HCT116 (cell line): ENCODE results near the gene MTHFD1L. TPM values are rescaled to one million over a fixed set of nuclear protein-coding genes. Genes with fewer than 3 reads are reported as not detected.
A peak's percentile ranks its signal among the peaks of the same experiment; 100 is the strongest.

Source experiments
- ATAC-seq: fragments of 200-7000 bp; cut with Tn5 transposase; 2 replicates; pipeline ENCODE4 v1.9.1; 2020; ENCODE audit warnings: mild to moderate bottlenecking, moderate library complexity
- BruUV-seq: library from RNA; stranded (reverse); fragments of 400-500 nt; replicated peaks from 2 replicates; lab custom pipeline; 2021; lab: Mats Ljungman, UMichigan
- CTCF ChIA-PET: fragments of 300-600 bp; sonication (Branson Sonifier 250); formaldehyde crosslinking; loops from one replicate; lab custom pipeline; 2021; ENCODE audit warnings: antibody characterized with exemption; lab: Charles Lee
- POLR2A ChIA-PET: fragments of 300-600, 350-600 bp; sonication (Branson Sonifier 250); formaldehyde crosslinking; loops from one replicate; lab custom pipeline; 2021; ENCODE audit warnings: antibody characterized with exemption; lab: Charles Lee
- RAD21 ChIA-PET, 2 experiments: fragments of 300-600 bp; sonication (Branson Sonifier 250); formaldehyde crosslinking; loops; one replicate each; lab custom pipeline; 2023; ENCODE audit warnings: low total read pairs in 2 of 2; ENCODE audit not compliant: uncharacterized antibody in 2 of 2, unreplicated experiment in 2 of 2, low non-redundant PET in 1 of 2; lab: Charles Lee
- DNase-seq: peaks from one replicate; pipeline ENCODE4 v3.0.0-alpha.2; 2010; ENCODE audit warnings: low read depth, low spot score
- H2AFZ ChIP-seq: fragments of 200-600 bp; shearing (Covaris generic), sonication (generic); 2 replicates; pipeline ENCODE4 v1.6.1; 2017; ENCODE audit warnings: low read depth, mixed run types, mixed read lengths, antibody characterized with exemption, low read length; ENCODE audit not compliant: poor library complexity, severe bottlenecking
- H3K27ac ChIP-seq: 2 replicates; pipeline ENCODE4 v1.5.1; 2012; ENCODE audit warnings: low read depth, low read length
- H3K27me3 ChIP-seq: fragments of 200-600 bp; sonication (generic); 2 replicates; pipeline ENCODE4 v1.6.1; 2016; ENCODE audit warnings: mixed run types, low read length, mixed read lengths; ENCODE audit not compliant: insufficient read depth
- H3K36me3 ChIP-seq, 2 experiments: fragments of 200-500 bp in 1 of 2; fragments of 200-600 bp in 1 of 2; sonication (Bioruptor generic) in 1 of 2; sonication (generic) in 1 of 2; 2 replicates each; pipeline versions ENCODE4 v1.5.1 to v1.6.1; 2014 to 2016; ENCODE audit warnings: low read length in 2 of 2, inconsistent platforms in 1 of 2, mixed read lengths in 1 of 2, mixed run types in 1 of 2; ENCODE audit not compliant: insufficient read depth in 2 of 2, control insufficient read depth in 1 of 2
- H3K4me1 ChIP-seq, 2 experiments: fragments of 200-600 bp in 1 of 2; sonication (generic) in 1 of 2; 2 replicates each; pipeline versions ENCODE4 v1.5.1 to v1.6.1; 2012 to 2017; ENCODE audit warnings: low read length in 2 of 2, inconsistent platforms in 1 of 2, mild to moderate bottlenecking in 1 of 2, mixed read lengths in 1 of 2, mixed run types in 1 of 2, moderate library complexity in 1 of 2; ENCODE audit not compliant: insufficient read depth in 2 of 2, control insufficient read depth in 1 of 2
- H3K4me2 ChIP-seq: fragments of 200-600 bp; sonication (generic); 2 replicates; pipeline ENCODE4 v1.6.1; 2017; ENCODE audit warnings: mixed run types, low read length, mixed read lengths
- H3K4me3 ChIP-seq, 2 experiments: fragments of 200-600 bp in 1 of 2; sonication (generic) in 1 of 2; replicated peaks in 1 of 2; 2 replicates each; pipeline ENCODE4 v1.5.1; 2011 to 2016; ENCODE audit warnings: low read length in 2 of 2, control low read depth in 1 of 2, low read depth in 1 of 2, mild to moderate bottlenecking in 1 of 2, mixed read lengths in 1 of 2, mixed run types in 1 of 2
- H3K79me2 ChIP-seq: fragments of 200-600 bp; sonication (generic); 2 replicates; pipeline ENCODE4 v1.6.1; 2017; ENCODE audit warnings: mild to moderate bottlenecking, mixed run types, low read length, moderate library complexity, mixed read lengths; ENCODE audit not compliant: insufficient read depth
- H3K9ac ChIP-seq: fragments of 200-600 bp; sonication (generic); 2 replicates; pipeline ENCODE4 v1.6.1; 2016; ENCODE audit warnings: low read length, mixed read lengths
- H3K9me2 ChIP-seq: fragments of 200-600 bp; sonication (generic), shearing (Covaris generic); 2 replicates; pipeline ENCODE4 v1.6.1; 2017; ENCODE audit warnings: mixed run types, mild to moderate bottlenecking, moderate library complexity; ENCODE audit not compliant: insufficient read depth
- H3K9me3 ChIP-seq, 2 experiments: fragments of 200-500 bp in 1 of 2; fragments of 200-600 bp in 1 of 2; sonication (Bioruptor generic) in 1 of 2; sonication (generic) in 1 of 2; 2 replicates each; pipeline ENCODE4 v1.6.1; 2014 to 2017; ENCODE audit warnings: low read length in 2 of 2, mixed read lengths in 2 of 2, inconsistent platforms in 1 of 2, low read depth in 1 of 2, mild to moderate bottlenecking in 1 of 2, mixed run types in 1 of 2, moderate library complexity in 1 of 2; ENCODE audit not compliant: control insufficient read depth in 1 of 2, insufficient read depth in 1 of 2
- H4K20me1 ChIP-seq: fragments of 200-600 bp; sonication (generic), shearing (Covaris generic); 2 replicates; pipeline ENCODE4 v1.6.1; 2017; ENCODE audit warnings: mixed run types, mild to moderate bottlenecking, moderate library complexity; ENCODE audit not compliant: insufficient read depth
- ATF3 ChIP-seq: IDR thresholded peaks from 2 replicates; pipeline ENCODE4 v1.6.1; 2012
- CEBPB ChIP-seq: IDR thresholded peaks from 2 replicates; pipeline ENCODE4 v1.6.1; 2012; ENCODE audit warnings: low read depth
- CTCF ChIP-seq, 3 experiments: fragments of 200-600 bp in 1 of 3; sonication (generic) in 1 of 3; IDR thresholded peaks in 2 of 3; conservative IDR thresholded peaks in 1 of 3; 2 replicates each; pipeline ENCODE4 v1.5.1; 2012 to 2017; ENCODE audit warnings: low read depth in 2 of 3, low read length in 2 of 3, antibody characterized with exemption in 1 of 3, borderline replicate concordance in 1 of 3, control low read depth in 1 of 3, mild to moderate bottlenecking in 1 of 3, mixed read lengths in 1 of 3, mixed run types in 1 of 3, moderate library complexity in 1 of 3; ENCODE audit not compliant: insufficient read depth in 1 of 3
- EGR1 ChIP-seq: IDR thresholded peaks from 2 replicates; pipeline ENCODE4 v1.6.1; 2012; ENCODE audit warnings: low read depth
- ELF1 ChIP-seq: IDR thresholded peaks from 2 replicates; pipeline ENCODE4 v1.6.1; 2012; ENCODE audit warnings: low read depth, borderline replicate concordance
- FOSL1 ChIP-seq: IDR thresholded peaks from 2 replicates; pipeline ENCODE4 v1.6.1; 2012; ENCODE audit warnings: low read depth
- JUND ChIP-seq: IDR thresholded peaks from 2 replicates; pipeline ENCODE4 v1.6.1; 2012
- MAX ChIP-seq: IDR thresholded peaks from 2 replicates; pipeline ENCODE4 v1.6.1; 2012
- POLR2AphosphoS5 ChIP-seq: IDR thresholded peaks from 2 replicates; pipeline ENCODE4 v1.6.1; 2011; ENCODE audit warnings: mild to moderate bottlenecking, low read depth, low read length, moderate library complexity
- SIN3A ChIP-seq: IDR thresholded peaks from 2 replicates; pipeline ENCODE4 v1.6.1; 2012; ENCODE audit warnings: low read depth
- SP1 ChIP-seq: IDR thresholded peaks from 2 replicates; pipeline ENCODE4 v1.6.1; 2012; ENCODE audit warnings: low read depth
- SRF ChIP-seq: IDR thresholded peaks from 2 replicates; pipeline ENCODE4 v1.6.1; 2012; ENCODE audit warnings: low read depth
- YY1 ChIP-seq: IDR thresholded peaks from 2 replicates; pipeline ENCODE4 v1.6.1; 2011; ENCODE audit warnings: low read length, low read depth, moderate library complexity, mild to moderate bottlenecking; ENCODE audit not compliant: insufficient replicate concordance; ENCODE audit errors: extremely low read depth
- ZFX ChIP-seq: fragments of 450-650 bp; IDR thresholded peaks from 2 replicates; pipeline ENCODE4 v1.6.1; 2017
- ZNF274 ChIP-seq: fragments of 200-500 bp; sonication (Bioruptor generic); IDR thresholded peaks from 2 replicates; pipeline ENCODE4 v1.6.1; 2014; ENCODE audit warnings: mild to moderate bottlenecking, low read depth, low read length, inconsistent platforms
- intact Hi-C: fragments of 100-400 bp; cut with micrococcal nuclease; formaldehyde crosslinking; loops from 2 replicates; pipeline ENCODE4 v1.10.0; 2022
- total RNA-seq: library from RNA; stranded (reverse); gene quantifications from one replicate; pipeline ENCODE4 v1.2.1, GENCODE V29; 2021; ENCODE audit not compliant: unreplicated experiment

The MTHFD1L gene
- total RNA-seq, 1 experiment from 2014 or later, result 127 TPM

GRCh38 chr6:151016107-151016506 is 150.6 kb downstream of the MTHFD1L start:
- TF ChIP-seq POLR2AphosphoS5, result no peak
- no peak for TF ChIP-seq SIN3A
- TF ChIP-seq ZFX, result no peak
- TF ChIP-seq JUND, result no peak
- TF ChIP-seq FOSL1, result no peak
- TF ChIP-seq YY1, result no peak
- TF ChIP-seq, all 23 proteins: peak for 0
- intact Hi-C loops, result no loop called here
- BruUV-seq, result no TSS peak
- Histone ChIP-seq H4K20me1 (no peaks in the 10 kb centered on the region), H3K9me2 (no peaks in the 10 kb centered on the region), H3K4me1 (peaks cover 67 to 90% of the 10 kb centered on the region in 2 experiments), H3K27ac (peak overlapping the region; percentile 78), H3K9me3 (no peaks in the 10 kb centered on the region), H3K9ac (no peak overlapping the region), H3K4me3 (no peak overlapping the region), H3K4me2 (no peak overlapping the region), H2AFZ (no peak overlapping the region), H3K79me2 (peaks cover 21% of the 10 kb centered on the region; the same call in 1 of the 2 replicates), H3K27me3 (no peaks in the 10 kb centered on the region), H3K36me3 (peaks cover 0 to 27% of the 10 kb centered on the region in 2 experiments; a peak in 1 of 4 replicates)
- RAD21 ChIA-PET, result interaction anchor here in 1 of 2 experiments (2.8 kb wide), 1 partner anchor 308 kb away, joined by 28 read pairs; no protein-coding TSS in a partner anchor
- DNase-seq (no peak), ATAC-seq (no peak)
- CTCF ChIA-PET, result interaction anchor here (1.0 kb wide), 1 partner anchor 319 kb away, joined by 3 read pairs; no protein-coding TSS in a partner anchor
- POLR2A ChIA-PET, result no interaction called here

GRCh38 chr6:151018046-151018445 is 152.5 kb downstream of the MTHFD1L start:
- BruUV-seq, result no TSS peak
- H3K4me3 ChIP-seq, result no peak overlapping the region
- DNase-seq (peak; percentile 57), ATAC-seq (peak; percentile 56)
- no peaks in the 10 kb centered on the region for H3K9me2 ChIP-seq
- peaks cover 0 to 27% of the 10 kb centered on the region in 2 experiments; a peak in 1 of 4 replicates for H3K36me3 ChIP-seq
- ChIA-PET RAD21 (interaction anchor here (1.0 to 1.1 kb wide), 2 partner anchors 15 to 23 kb away, joined by 3 read pairs; no protein-coding TSS in a partner anchor), CTCF (interaction anchor here (1.0 to 1.8 kb wide), 4 partner anchors 126 to 306 kb away, joined by 4 to 15 read pairs (median 4); no protein-coding TSS in a partner anchor), POLR2A (interaction anchor here (0.7 to 1.6 kb wide), 5 partner anchors 21 to 316 kb away, joined by 3 to 4 read pairs (median 4); no protein-coding TSS in a partner anchor)
- H4K20me1 ChIP-seq, result no peaks in the 10 kb centered on the region
- H3K9ac ChIP-seq, result peak overlapping the region; percentile 14
- intact Hi-C loops, result no loop called here
- peak overlapping the region; percentile 78 for H3K27ac ChIP-seq
- H3K79me2 ChIP-seq, result peaks cover 25% of the 10 kb centered on the region; the same call in 1 of the 2 replicates
- no peak overlapping the region for H2AFZ ChIP-seq
- H3K27me3 ChIP-seq, result no peaks in the 10 kb centered on the region
- H3K4me2 ChIP-seq, result peak overlapping the region; percentile 44
- peaks cover 76 to 94% of the 10 kb centered on the region in 2 experiments for H3K4me1 ChIP-seq
- no peaks in the 10 kb centered on the region for H3K9me3 ChIP-seq
- TF ChIP-seq ELF1, result no peak
- no peak for TF ChIP-seq ZFX
- TF ChIP-seq CEBPB, result peak; percentile 38; the same call in 1 of the 2 replicates
- TF ChIP-seq ATF3, result no peak
- no peak for TF ChIP-seq YY1
- TF ChIP-seq FOSL1, result peak; percentile 80
- no peak for TF ChIP-seq SIN3A
- TF ChIP-seq MAX, result no peak
- TF ChIP-seq SRF, result no peak
- peak; percentile 75 for TF ChIP-seq JUND
- TF ChIP-seq SP1, result peak; percentile 70; the same call in 1 of the 2 replicates
- no peak for TF ChIP-seq CTCF (IDR thresholded peaks at IDR 0.05 in 2 of 3, conservative IDR thresholded peaks at IDR 0.05 in 1 of 3; ENCODE audit: borderline replicate concordance in 1 of 3, insufficient read depth in 1 of 3, low read depth in 2 of 3, low read length in 2 of 3)
- TF ChIP-seq EGR1, result no peak
- TF ChIP-seq POLR2AphosphoS5, result peak; percentile 32; the same call in 1 of the 2 replicates
- no peak for TF ChIP-seq ZNF274
